ENCODE results near the gene ABI2. TPM values are rescaled to one million over a fixed set of nuclear protein-coding genes. Genes with fewer than 3 reads are reported as not detected.
A peak's percentile ranks its signal among the peaks of the same experiment; 100 is the strongest.

The ABI2 gene
- total RNA-seq, 4 donors from 2014 or later: 19.8 to 25.1 (median 22.8) TPM

- TF ChIP-seq, protein P1, sequence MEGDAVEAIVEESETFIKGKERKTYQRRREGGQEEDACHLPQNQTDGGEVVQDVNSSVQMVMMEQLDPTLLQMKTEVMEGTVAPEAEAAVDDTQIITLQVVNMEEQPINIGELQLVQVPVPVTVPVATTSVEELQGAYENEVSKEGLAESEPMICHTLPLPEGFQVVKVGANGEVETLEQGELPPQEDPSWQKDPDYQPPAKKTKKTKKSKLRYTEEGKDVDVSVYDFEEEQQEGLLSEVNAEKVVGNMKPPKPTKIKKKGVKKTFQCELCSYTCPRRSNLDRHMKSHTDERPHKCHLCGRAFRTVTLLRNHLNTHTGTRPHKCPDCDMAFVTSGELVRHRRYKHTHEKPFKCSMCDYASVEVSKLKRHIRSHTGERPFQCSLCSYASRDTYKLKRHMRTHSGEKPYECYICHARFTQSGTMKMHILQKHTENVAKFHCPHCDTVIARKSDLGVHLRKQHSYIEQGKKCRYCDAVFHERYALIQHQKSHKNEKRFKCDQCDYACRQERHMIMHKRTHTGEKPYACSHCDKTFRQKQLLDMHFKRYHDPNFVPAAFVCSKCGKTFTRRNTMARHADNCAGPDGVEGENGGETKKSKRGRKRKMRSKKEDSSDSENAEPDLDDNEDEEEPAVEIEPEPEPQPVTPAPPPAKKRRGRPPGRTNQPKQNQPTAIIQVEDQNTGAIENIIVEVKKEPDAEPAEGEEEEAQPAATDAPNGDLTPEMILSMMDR (IDR thresholded peaks at IDR 0.05): no peak
- ATAC-seq (ENCODE audit: low FRiP score) (no peak), DNase-seq (ENCODE audit: low spot score) (no peak)
Observed at GRCh38 chr2:203399031-203399430, 70.8 kb downstream of the ABI2 start.

- DNase-seq (ENCODE audit: low spot score) (no peak), ATAC-seq (ENCODE audit: low FRiP score) (peak; percentile 52)
- TF ChIP-seq, protein P1 (IDR thresholded peaks at IDR 0.05): no peak
Observed at GRCh38 chr2:203400805-203401585, 72.8 kb downstream of the ABI2 start.

GRCh38 chr2:203404996-203405395 lies 76.8 kb downstream of the ABI2 start:
- peak; percentile 65 for ATAC-seq (ENCODE audit: low FRiP score)
- TF ChIP-seq, protein P1 (IDR thresholded peaks at IDR 0.05): no peak

DNA sequence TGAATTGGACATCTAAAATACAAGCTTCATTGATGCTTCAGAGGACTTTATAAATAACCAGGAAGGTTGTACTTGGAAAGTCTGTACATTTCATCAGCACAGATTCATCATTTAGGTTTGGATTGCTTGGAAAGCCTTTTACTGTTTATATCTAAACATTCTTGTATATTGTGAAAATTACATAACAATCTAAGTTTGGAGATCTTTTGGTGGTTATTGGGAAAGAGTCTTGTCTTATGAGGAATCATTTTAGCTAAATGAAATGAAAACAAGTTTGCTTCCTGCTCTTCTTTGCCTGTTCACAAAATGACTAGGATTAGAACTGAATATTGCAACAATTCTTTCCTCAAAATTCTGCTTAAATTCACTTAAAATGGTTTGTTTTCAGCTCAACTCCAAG lies 79.3 kb downstream of the ABI2 start:
- TF ChIP-seq, protein P1 (IDR thresholded peaks at IDR 0.05): no peak
- ATAC-seq (ENCODE audit: low FRiP score): no peak

More at GRCh38 chr2:203404996-203405395, 76.8 kb downstream of the ABI2 start:
- DNase-seq (ENCODE audit: low spot score): no peak

GRCh38 chr2:203412546-203413331 lies 84.5 kb downstream of the ABI2 start:
- TF ChIP-seq, protein P1 (IDR thresholded peaks at IDR 0.05): no peak
- ATAC-seq (ENCODE audit: low FRiP score): peak; percentile 65
- DNase-seq (ENCODE audit: low spot score): no peak

More for the DNA sequence above, 79.3 kb downstream of the ABI2 start:
- DNase-seq (ENCODE audit: low spot score): no peak

DNA sequence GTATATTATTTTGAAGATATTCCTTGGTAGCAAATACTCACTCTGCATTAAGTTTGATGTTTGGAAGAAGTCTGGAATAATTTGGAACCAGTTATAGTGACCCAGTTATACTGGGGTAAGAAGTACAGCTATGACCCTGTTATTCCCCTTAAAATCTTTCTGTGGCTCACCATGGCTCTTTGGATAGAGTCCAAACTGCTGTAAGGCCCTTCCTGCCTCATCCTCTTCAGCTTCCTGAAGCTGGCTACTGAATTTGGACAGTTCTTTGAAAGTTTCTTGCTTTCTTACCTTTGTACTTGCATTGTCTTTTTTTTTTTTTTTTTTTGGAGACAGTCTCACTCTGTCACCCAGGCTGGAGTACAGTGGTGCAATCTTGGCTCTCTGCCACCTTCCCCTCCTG lies 85.6 kb downstream of the ABI2 start:
- DNase-seq (ENCODE audit: low spot score) (no peak), ATAC-seq (ENCODE audit: low FRiP score) (no peak)
- TF ChIP-seq, protein P1 (IDR thresholded peaks at IDR 0.05): no peak
